ENCODE data around the gene DPH2. TPM values are rescaled to one million over a fixed set of nuclear protein-coding genes. Genes with fewer than 3 reads are reported as not detected.

The DPH2 gene
- polyA plus RNA-seq, 3 donors, result 13.0 to 23.6 (median 14.1) TPM

DNA sequence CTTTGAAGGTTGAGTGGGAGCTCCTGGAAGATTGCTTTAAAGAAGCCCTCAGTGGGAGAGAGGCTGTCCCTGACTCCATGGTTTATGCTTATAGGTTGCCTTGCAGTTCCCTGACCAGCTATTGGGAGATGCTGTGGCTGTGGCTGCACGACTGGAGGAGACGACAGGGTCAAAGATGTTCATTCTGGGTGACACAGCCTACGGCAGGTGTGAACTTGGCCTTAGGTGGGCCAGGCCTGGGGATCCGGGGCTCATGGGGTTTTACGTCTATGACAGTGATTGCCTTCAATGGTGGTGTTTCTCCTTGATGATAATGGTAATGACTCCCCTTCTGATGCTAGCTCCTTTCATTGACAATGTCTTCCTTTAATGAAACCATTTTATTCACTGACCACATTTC, 692 bp downstream of the DPH2 start:
- H3K9ac ChIP-seq (ENCODE audit: insufficient read depth, low read length, poor library complexity, severe bottlenecking), result peak overlapping the region; percentile 69

DNA sequence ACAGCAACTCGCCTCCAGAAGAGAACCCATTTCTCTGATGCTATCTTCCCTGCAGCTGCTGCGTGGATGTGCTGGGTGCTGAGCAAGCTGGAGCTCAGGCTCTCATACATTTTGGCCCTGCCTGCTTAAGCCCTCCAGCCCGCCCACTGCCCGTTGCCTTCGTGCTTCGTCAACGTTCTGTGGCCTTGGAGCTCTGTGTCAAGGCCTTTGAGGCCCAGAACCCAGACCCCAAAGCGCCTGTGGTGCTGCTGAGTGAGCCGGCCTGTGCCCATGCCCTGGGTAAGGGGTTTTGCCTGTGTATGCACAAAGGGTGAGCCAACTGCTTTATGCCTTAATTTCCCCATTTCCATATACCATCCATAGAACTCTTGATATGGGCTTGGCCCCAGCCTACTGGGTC, 1.1 kb downstream of the DPH2 start:
- no peak for TF ChIP-seq CTCF (IDR thresholded peaks at IDR 0.05)
- Histone ChIP-seq H3K27me3 (ENCODE audit: control insufficient read depth in 2 of 2, insufficient read depth in 2 of 2, low read length in 2 of 2) (no peaks in the 10 kb centered on the region), H2AFZ (ENCODE audit: insufficient read depth, low read depth, low read length, poor library complexity, severe bottlenecking) (no peak overlapping the region), H3K79me2 (ENCODE audit: insufficient read depth, low read length) (peaks cover 24% of the 10 kb centered on the region), H3K9ac (ENCODE audit: insufficient read depth, low read length, poor library complexity, severe bottlenecking) (no peak overlapping the region), H3K36me3 (replicated peaks in 1 of 2; ENCODE audit: control insufficient read depth in 1 of 2, insufficient read depth in 2 of 2, low read length in 2 of 2) (peaks cover 6 to 29% of the 10 kb centered on the region in 2 donors), H3K4me2 (replicated peaks; ENCODE audit: extremely low read depth, low read length, poor library complexity, severe bottlenecking) (peak overlapping the region; percentile 92), H4K20me1 (ENCODE audit: insufficient read depth, low read length) (peaks cover 11% of the 10 kb centered on the region), H3K4me3 (replicated peaks in 1 of 3; ENCODE audit: low read depth in 2 of 3, low read length in 3 of 3) (peak overlapping the region in 1 of 3 experiments; percentile 94), H3K27ac (ENCODE audit: low read depth in 1 of 2, low read length in 2 of 2) (no peak overlapping the region), H3K4me1 (ENCODE audit: control insufficient read depth in 1 of 2, insufficient read depth in 2 of 2, low read length in 2 of 2) (peaks cover 20 to 30% of the 10 kb centered on the region in 2 donors), H3K9me3 (replicated peaks in 1 of 2; ENCODE audit: control insufficient read depth in 1 of 2, insufficient read depth in 1 of 2, low read length in 2 of 2) (no peaks in the 10 kb centered on the region)
- no peaks in the 10 kb centered on the region for H3K9me3 Mint-ChIP-seq
- peaks cover 26% of the 10 kb centered on the region for H3K4me1 Mint-ChIP-seq
- no peak for DNase-seq
- no peak overlapping the region for H3K4me3 Mint-ChIP-seq
- 95% methylated on average over 7 of the region's 9 CpGs for WGBS (ENCODE audit: insufficient coverage)
- peaks cover 26 to 32% of the 10 kb centered on the region in 2 donors for H3K36me3 Mint-ChIP-seq
- intact Hi-C loops (cut with micrococcal nuclease), result loop anchor here in 1 of 2 donors (10.0 kb wide), 2 partner anchors 316 to 384 kb away; partner anchors contain the start of genes ERI3 and KDM4A
- no peak overlapping the region for H3K27ac Mint-ChIP-seq
- H3K27me3 Mint-ChIP-seq (ENCODE audit: low read depth in 3 of 3), result peaks cover 0 to 3% (median 1%) of the 10 kb centered on the region in 3 donors

More for the DNA sequence above, 692 bp downstream of the DPH2 start:
- Histone ChIP-seq H3K79me2 (ENCODE audit: insufficient read depth, low read length) (peaks cover 20% of the 10 kb centered on the region), H2AFZ (ENCODE audit: insufficient read depth, low read depth, low read length, poor library complexity, severe bottlenecking) (peak overlapping the region; percentile 89), H3K4me1 (ENCODE audit: control insufficient read depth in 1 of 2, insufficient read depth in 2 of 2, low read length in 2 of 2) (peaks cover 16 to 27% of the 10 kb centered on the region in 2 donors), H3K4me2 (replicated peaks; ENCODE audit: extremely low read depth, low read length, poor library complexity, severe bottlenecking) (peak overlapping the region; percentile 92), H3K4me3 (replicated peaks in 1 of 3; ENCODE audit: low read depth in 2 of 3, low read length in 3 of 3) (peak overlapping the region; percentile 54 to 94 (median 63)), H3K27me3 (ENCODE audit: control insufficient read depth in 2 of 2, insufficient read depth in 2 of 2, low read length in 2 of 2) (no peaks in the 10 kb centered on the region), H4K20me1 (ENCODE audit: insufficient read depth, low read length) (peaks cover 6% of the 10 kb centered on the region), H3K36me3 (replicated peaks in 1 of 2; ENCODE audit: control insufficient read depth in 1 of 2, insufficient read depth in 2 of 2, low read length in 2 of 2) (peaks cover 6 to 33% of the 10 kb centered on the region in 2 donors), H3K27ac (ENCODE audit: low read depth in 1 of 2, low read length in 2 of 2) (peak overlapping the region in 1 of 2 donors; percentile 65), H3K9me3 (replicated peaks in 1 of 2; ENCODE audit: control insufficient read depth in 1 of 2, insufficient read depth in 1 of 2, low read length in 2 of 2) (no peaks in the 10 kb centered on the region)
- peaks cover 24% of the 10 kb centered on the region for H3K4me1 Mint-ChIP-seq
- no peaks in the 10 kb centered on the region for H3K9me3 Mint-ChIP-seq
- peaks cover 26 to 31% of the 10 kb centered on the region in 2 donors for H3K36me3 Mint-ChIP-seq
- H3K27ac Mint-ChIP-seq, result peak overlapping the region in 4 of 7 donors; percentile 65 to 93 (median 84)
- intact Hi-C loops (cut with micrococcal nuclease), result loop anchor here in 1 of 2 donors (10.0 kb wide), 2 partner anchors 316 to 384 kb away; partner anchors contain the start of genes ERI3 and KDM4A
- H3K27me3 Mint-ChIP-seq (ENCODE audit: low read depth in 3 of 3), result peaks cover 0 to 3% (median 1%) of the 10 kb centered on the region in 3 donors
- no peak for DNase-seq
- TF ChIP-seq CTCF (IDR thresholded peaks at IDR 0.05), result no peak
- WGBS (ENCODE audit: insufficient coverage), result 63% methylated on average over 3 of the region's 5 CpGs
- H3K4me3 Mint-ChIP-seq, result peak overlapping the region; percentile 89 to 96
